Neural cell (in vitro differentiated cells): Measurements from ENCODE around the gene STX16. TPM values are rescaled to one million over a fixed set of nuclear protein-coding genes. Genes with fewer than 3 reads are reported as not detected.

Experiments
- H2AFZ ChIP-seq: fragments of 200-600, 300-800 bp; sonication (generic), shearing (Covaris generic); 2 replicates; pipeline ENCODE4 v1.6.0; 2014; ENCODE audit warnings: low read depth, mild to moderate bottlenecking, antibody characterized with exemption, low read length, moderate library complexity
- H3F3A ChIP-seq: fragments of 200-600 bp; shearing (Covaris generic); 2 replicates; pipeline ENCODE4 v1.6.1; 2016; ENCODE audit warnings: mild to moderate bottlenecking, moderate library complexity, mixed read lengths, antibody characterized with exemption, low read length; ENCODE audit not compliant: insufficient read depth, poor library complexity, severe bottlenecking
- H3K27ac ChIP-seq: fragments of 200-600, 300-800 bp; sonication (generic), shearing (Covaris generic); 2 replicates; pipeline ENCODE4 v1.5.1; 2014; ENCODE audit warnings: mild to moderate bottlenecking, low read length, moderate library complexity
- H3K27me3 ChIP-seq: fragments of 300-800, 200-600 bp; sonication (generic), shearing (Covaris generic); 2 replicates; pipeline ENCODE4 v1.6.0; 2014; ENCODE audit warnings: mild to moderate bottlenecking, low read depth, low read length, moderate library complexity; ENCODE audit not compliant: insufficient read depth
- H3K36me3 ChIP-seq: fragments of 300-800, 200-600 bp; sonication (generic), shearing (Covaris generic); 2 replicates; pipeline ENCODE4 v1.5.1; 2014; ENCODE audit warnings: mild to moderate bottlenecking, antibody characterized with exemption, low read length, moderate library complexity; ENCODE audit not compliant: insufficient read depth
- H3K4me2 ChIP-seq: fragments of 300-800, 200-600 bp; sonication (generic), shearing (Covaris generic); 2 replicates; pipeline ENCODE4 v1.6.0; 2014; ENCODE audit warnings: mild to moderate bottlenecking, low read length
- H3K4me3 ChIP-seq: fragments of 300-800, 200-600 bp; sonication (generic), shearing (Covaris generic); 2 replicates; pipeline ENCODE4 v1.5.1; 2014; ENCODE audit warnings: mild to moderate bottlenecking, low read length, moderate library complexity
- H3K79me2 ChIP-seq: fragments of 200-600 bp; shearing (Covaris generic); replicated peaks from 2 replicates; pipeline ENCODE4 v1.6.0; 2014; ENCODE audit warnings: mild to moderate bottlenecking, low read length, moderate library complexity; ENCODE audit not compliant: insufficient read depth
- H3K9ac ChIP-seq: fragments of 300-800, 200-600 bp; sonication (generic), shearing (Covaris generic); 2 replicates; pipeline ENCODE4 v1.6.1; 2016; ENCODE audit warnings: mild to moderate bottlenecking, low read length, mixed read lengths
- H3K9me2 ChIP-seq: fragments of 200-600 bp; shearing (Covaris generic); 2 replicates; pipeline ENCODE4 v1.6.1; 2016; ENCODE audit warnings: mild to moderate bottlenecking, low read length, mixed read lengths; ENCODE audit not compliant: insufficient read depth
- H3K9me3 ChIP-seq: fragments of 200-600, 300-800 bp; sonication (generic), shearing (Covaris generic); 2 replicates; pipeline ENCODE4 v1.6.1; 2016; ENCODE audit warnings: mild to moderate bottlenecking, mixed run types, low read length, moderate library complexity, mixed read lengths
- H4K20me1 ChIP-seq: fragments of 200-600 bp; shearing (Covaris generic); 2 replicates; pipeline ENCODE4 v1.6.1; 2016; ENCODE audit warnings: mild to moderate bottlenecking, mixed run types; ENCODE audit not compliant: insufficient read depth
- CTCF ChIP-seq: fragments of 450-650 bp; IDR thresholded peaks from 2 replicates; pipeline ENCODE4 v1.5.1; 2014; ENCODE audit warnings: antibody characterized with exemption, mild to moderate bottlenecking, moderate library complexity; ENCODE audit not compliant: poor library complexity, severe bottlenecking
- EP300 ChIP-seq: fragments of 450-650 bp; conservative IDR thresholded peaks from 2 replicates; pipeline ENCODE4 v1.6.1; 2014; ENCODE audit warnings: antibody characterized with exemption, mild to moderate bottlenecking, moderate library complexity; ENCODE audit not compliant: poor library complexity, severe bottlenecking
- EZH2 ChIP-seq: fragments of 200-600, 300-800 bp; shearing (Covaris generic), sonication (generic); IDR thresholded peaks from 2 replicates; pipeline ENCODE4 v1.6.1; 2014; ENCODE audit warnings: antibody characterized with exemption, low read length, borderline replicate concordance, mild to moderate bottlenecking; ENCODE audit not compliant: insufficient read depth, poor library complexity, severe bottlenecking
- MXI1 ChIP-seq: fragments of 450-650 bp; conservative IDR thresholded peaks from 2 replicates; pipeline ENCODE4 v1.6.1; 2014; ENCODE audit warnings: antibody characterized with exemption, mild to moderate bottlenecking; ENCODE audit not compliant: poor library complexity, severe bottlenecking
- POLR2AphosphoS5 ChIP-seq: IDR thresholded peaks from 2 replicates; pipeline ENCODE4 v1.6.1; 2012
- RAD21 ChIP-seq: fragments of 450-650 bp; conservative IDR thresholded peaks from 2 replicates; pipeline ENCODE4 v1.6.1; 2014; ENCODE audit warnings: antibody characterized with exemption, mild to moderate bottlenecking, moderate library complexity
- REST ChIP-seq: IDR thresholded peaks from 2 replicates; pipeline ENCODE4 v1.6.1; 2012; ENCODE audit warnings: borderline replicate concordance
- SMC3 ChIP-seq: fragments of 450-650 bp; conservative IDR thresholded peaks from 2 replicates; pipeline ENCODE4 v1.6.1; 2014; ENCODE audit warnings: antibody characterized with exemption, mild to moderate bottlenecking, moderate library complexity; ENCODE audit not compliant: poor library complexity
- TAF1 ChIP-seq: IDR thresholded peaks from 2 replicates; pipeline ENCODE4 v1.6.1; 2012; ENCODE audit warnings: low read depth
- polyA plus RNA-seq: library from polyadenylated mRNA; depleted of rRNA; stranded (reverse); fragments of >200 nt; gene quantifications from 2 replicates; pipeline ENCODE4 v1.2.3, GENCODE V29; 2014

Gene STX16
- polyA plus RNA-seq, 1 donor from 2014 or later, result 120 TPM

DNA sequence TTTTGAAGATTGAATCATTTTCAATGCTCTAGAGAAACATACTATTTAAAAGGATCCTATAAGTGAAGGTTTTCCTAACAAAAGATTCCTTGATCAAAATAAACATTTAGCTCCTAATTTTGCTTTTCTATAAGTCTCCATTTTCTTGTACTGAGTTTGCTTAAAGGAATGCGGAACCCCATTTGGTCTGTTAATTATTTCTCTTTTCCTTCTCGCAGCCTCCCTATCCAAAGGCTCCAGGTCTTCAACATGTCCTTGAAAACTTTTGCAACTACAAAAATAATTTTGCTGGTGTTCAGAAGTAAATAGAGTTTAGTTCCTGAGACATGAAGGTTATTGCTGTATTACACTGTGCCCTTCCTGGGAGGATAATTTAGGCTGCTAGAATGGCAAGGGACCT is 33.2 kb downstream of the STX16 start:
- H3K9ac ChIP-seq, result no peak overlapping the region
- H3K9me2 ChIP-seq, result no peaks in the 10 kb centered on the region
- no peaks in the 10 kb centered on the region for H4K20me1 ChIP-seq
- H3K4me2 ChIP-seq, result no peak overlapping the region
- H3K27me3 ChIP-seq, result no peaks in the 10 kb centered on the region
- no peaks in the 10 kb centered on the region for H3F3A ChIP-seq
- no peak overlapping the region for H3K4me3 ChIP-seq
- TF ChIP-seq SMC3, result no peak
- no peak for TF ChIP-seq REST
- TF ChIP-seq TAF1, result no peak
- no peak for TF ChIP-seq EZH2
- no peak for TF ChIP-seq CTCF
- TF ChIP-seq MXI1, result no peak
- TF ChIP-seq EP300, result no peak
- no peak for TF ChIP-seq RAD21
- no peak for TF ChIP-seq POLR2AphosphoS5
- no peaks in the 10 kb centered on the region for H3K9me3 ChIP-seq
- H3K27ac ChIP-seq, result no peak overlapping the region
- H3K79me2 ChIP-seq, result no peaks in the 10 kb centered on the region
- H3K36me3 ChIP-seq, result no peaks in the 10 kb centered on the region
- H2AFZ ChIP-seq, result no peak overlapping the region

DNA sequence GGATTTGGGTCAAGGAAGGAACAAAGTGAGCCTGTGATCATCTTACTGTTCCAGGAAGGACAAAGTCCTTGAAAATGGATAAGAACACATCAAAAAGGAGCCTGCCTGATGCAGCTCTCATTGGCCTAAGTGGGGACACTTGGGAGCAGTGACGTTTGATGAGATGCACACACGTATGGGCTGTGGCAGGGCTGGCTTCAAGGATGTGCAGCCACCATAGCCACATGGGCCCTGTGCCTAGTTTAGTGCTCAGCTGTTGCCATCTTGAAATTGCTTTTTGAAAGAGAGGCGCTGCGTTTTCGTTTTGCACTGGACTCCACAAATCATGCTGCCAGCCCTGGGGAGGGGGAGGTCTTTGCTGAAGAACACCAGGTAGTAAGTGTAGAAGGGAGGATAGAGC is 34.9 kb downstream of the STX16 start:
- H3K27me3 ChIP-seq, result no peaks in the 10 kb centered on the region
- H3K9me2 ChIP-seq, result no peaks in the 10 kb centered on the region
- no peaks in the 10 kb centered on the region for H4K20me1 ChIP-seq
- H3K79me2 ChIP-seq, result no peaks in the 10 kb centered on the region
- H3K27ac ChIP-seq, result no peak overlapping the region
- H2AFZ ChIP-seq, result no peak overlapping the region
- H3F3A ChIP-seq, result no peaks in the 10 kb centered on the region
- TF ChIP-seq TAF1, result no peak
- no peak for TF ChIP-seq MXI1
- no peak for TF ChIP-seq CTCF
- no peak for TF ChIP-seq REST
- TF ChIP-seq POLR2AphosphoS5, result no peak
- TF ChIP-seq EZH2, result no peak
- no peak overlapping the region for H3K9ac ChIP-seq
- no peak overlapping the region for H3K4me3 ChIP-seq
- H3K4me2 ChIP-seq, result no peak overlapping the region
- no peaks in the 10 kb centered on the region for H3K36me3 ChIP-seq
- H3K9me3 ChIP-seq, result no peaks in the 10 kb centered on the region
